ENCODE measurements around the gene TMSB15C. TPM values are rescaled to one million over a fixed set of nuclear protein-coding genes. Genes with fewer than 3 reads are reported as not detected.
"Not testable (repeated sequence)": the region's sequence is repeated elsewhere in the genome, so short reads cannot be mapped to it uniquely, and the experiment has no call there.

The TMSB15C gene
- total RNA-seq, 1 donor from 2014 or later = 30.1 TPM

DNA sequence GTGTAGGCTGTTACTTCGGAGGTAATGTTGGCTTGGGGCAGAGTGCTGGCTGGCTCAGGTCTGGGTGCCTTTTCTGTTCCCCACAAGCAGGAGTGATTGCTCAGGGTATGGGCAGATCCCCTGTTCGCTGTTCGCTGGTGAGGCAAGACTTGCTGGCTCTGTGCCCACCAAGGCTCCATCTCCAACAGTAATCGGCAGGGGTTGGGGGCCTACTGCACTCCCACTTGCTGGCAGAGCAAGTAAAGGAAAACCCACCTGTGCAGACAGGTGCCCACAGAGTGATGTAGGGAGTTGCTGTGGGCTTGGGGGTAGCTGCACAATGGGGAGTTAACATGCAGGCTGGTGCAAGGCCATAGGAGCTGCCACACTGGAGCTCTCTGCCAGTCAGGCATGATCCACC is 8.0 kb upstream of the TMSB15C start:
- TF ChIP-seq, protein P1, sequence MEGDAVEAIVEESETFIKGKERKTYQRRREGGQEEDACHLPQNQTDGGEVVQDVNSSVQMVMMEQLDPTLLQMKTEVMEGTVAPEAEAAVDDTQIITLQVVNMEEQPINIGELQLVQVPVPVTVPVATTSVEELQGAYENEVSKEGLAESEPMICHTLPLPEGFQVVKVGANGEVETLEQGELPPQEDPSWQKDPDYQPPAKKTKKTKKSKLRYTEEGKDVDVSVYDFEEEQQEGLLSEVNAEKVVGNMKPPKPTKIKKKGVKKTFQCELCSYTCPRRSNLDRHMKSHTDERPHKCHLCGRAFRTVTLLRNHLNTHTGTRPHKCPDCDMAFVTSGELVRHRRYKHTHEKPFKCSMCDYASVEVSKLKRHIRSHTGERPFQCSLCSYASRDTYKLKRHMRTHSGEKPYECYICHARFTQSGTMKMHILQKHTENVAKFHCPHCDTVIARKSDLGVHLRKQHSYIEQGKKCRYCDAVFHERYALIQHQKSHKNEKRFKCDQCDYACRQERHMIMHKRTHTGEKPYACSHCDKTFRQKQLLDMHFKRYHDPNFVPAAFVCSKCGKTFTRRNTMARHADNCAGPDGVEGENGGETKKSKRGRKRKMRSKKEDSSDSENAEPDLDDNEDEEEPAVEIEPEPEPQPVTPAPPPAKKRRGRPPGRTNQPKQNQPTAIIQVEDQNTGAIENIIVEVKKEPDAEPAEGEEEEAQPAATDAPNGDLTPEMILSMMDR (IDR thresholded peaks at IDR 0.05; ENCODE audit: partially characterized antibody, unreplicated experiment) = no peak
- H3K4me1 Mint-ChIP-seq (ENCODE audit: low read depth, unreplicated experiment) = no peaks in the 10 kb centered on the region
- H3K4me3 Mint-ChIP-seq (ENCODE audit: unreplicated experiment) = no peak overlapping the region
- H3K36me3 Mint-ChIP-seq (ENCODE audit: unreplicated experiment) = no peaks in the 10 kb centered on the region
- no peaks in the 10 kb centered on the region for H3K27me3 Mint-ChIP-seq (ENCODE audit: unreplicated experiment)
- H3K27ac Mint-ChIP-seq (ENCODE audit: unreplicated experiment) = no peak overlapping the region
- DNase-seq = no peak
- no peaks in the 10 kb centered on the region for H3K9me3 Mint-ChIP-seq (ENCODE audit: unreplicated experiment)

DNA sequence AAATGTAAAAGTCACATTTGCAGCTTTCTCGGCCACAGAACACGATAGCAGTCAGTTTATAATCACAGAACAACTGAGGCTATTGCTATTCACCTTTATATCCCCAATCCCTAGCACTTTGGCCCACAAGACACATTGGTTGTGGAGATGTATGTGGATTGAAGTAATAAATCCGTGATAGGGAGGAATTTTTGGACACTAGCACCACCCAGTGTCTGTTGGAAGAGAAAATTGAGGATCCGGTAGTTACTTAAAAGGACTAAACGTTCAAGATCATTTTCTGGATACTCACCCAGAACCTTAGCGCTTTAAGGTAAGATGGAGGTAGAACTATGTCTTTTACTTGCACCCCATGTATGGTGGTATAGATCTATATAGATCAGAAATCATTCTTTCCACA is 1.8 kb upstream of the TMSB15C start:
- H3K4me3 Mint-ChIP-seq (ENCODE audit: unreplicated experiment); H3K27me3 Mint-ChIP-seq (ENCODE audit: unreplicated experiment); H3K9me3 Mint-ChIP-seq (ENCODE audit: unreplicated experiment): not testable (repeated sequence)

DNA sequence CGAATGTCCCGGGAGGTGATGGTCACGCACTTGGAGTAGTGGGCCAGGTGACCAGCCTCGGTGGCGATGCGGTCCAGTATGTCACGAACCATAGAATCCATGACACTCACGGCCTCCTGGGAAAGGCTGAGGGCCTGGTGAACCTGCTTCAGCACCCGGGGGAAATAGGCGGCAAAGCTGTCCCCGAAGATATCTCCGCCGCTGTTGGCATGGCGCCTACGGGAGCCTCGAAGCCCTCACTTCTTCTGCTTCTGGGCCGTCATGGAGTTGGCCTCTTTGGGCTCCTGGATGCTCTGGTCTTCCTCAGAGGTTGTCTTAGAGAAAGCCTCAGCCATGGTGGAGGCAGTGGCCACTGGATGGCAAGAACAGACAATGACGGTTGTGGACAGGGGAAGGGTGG is 13.4 kb downstream of the TMSB15C start:
- not testable (repeated sequence) for H3K27me3 Mint-ChIP-seq (ENCODE audit: unreplicated experiment); DNase-seq; H3K27ac Mint-ChIP-seq (ENCODE audit: unreplicated experiment); H3K9me3 Mint-ChIP-seq (ENCODE audit: unreplicated experiment); H3K4me3 Mint-ChIP-seq (ENCODE audit: unreplicated experiment); H3K36me3 Mint-ChIP-seq (ENCODE audit: unreplicated experiment); H3K4me1 Mint-ChIP-seq (ENCODE audit: low read depth, unreplicated experiment)

More for the DNA sequence above, 1.8 kb upstream of the TMSB15C start:
- H3K36me3 Mint-ChIP-seq (ENCODE audit: unreplicated experiment); H3K27ac Mint-ChIP-seq (ENCODE audit: unreplicated experiment); H3K4me1 Mint-ChIP-seq (ENCODE audit: low read depth, unreplicated experiment); DNase-seq: not testable (repeated sequence)

DNA sequence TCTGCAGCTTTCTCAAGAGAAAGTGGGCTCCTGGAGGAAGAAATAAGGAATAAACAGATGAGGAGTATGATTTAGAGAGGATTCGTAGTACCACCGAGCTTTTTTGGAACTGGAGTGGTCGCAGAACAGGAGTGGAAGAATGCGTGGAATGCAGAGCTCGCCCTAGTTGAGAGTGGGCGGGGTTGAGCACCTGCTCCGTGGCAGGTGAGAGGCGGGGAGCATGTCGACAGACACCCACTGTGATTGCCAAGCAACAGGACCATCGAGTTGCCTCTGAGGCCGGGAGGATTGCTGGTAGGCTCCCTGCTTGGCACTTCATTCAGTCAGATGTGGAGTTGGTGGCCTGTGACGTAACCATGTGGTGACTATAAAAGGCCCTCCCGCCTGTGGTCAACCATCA is 21.1 kb downstream of the TMSB15C start:
- DNase-seq; H3K4me3 Mint-ChIP-seq (ENCODE audit: unreplicated experiment); H3K27me3 Mint-ChIP-seq (ENCODE audit: unreplicated experiment); H3K36me3 Mint-ChIP-seq (ENCODE audit: unreplicated experiment); H3K4me1 Mint-ChIP-seq (ENCODE audit: low read depth, unreplicated experiment); H3K27ac Mint-ChIP-seq (ENCODE audit: unreplicated experiment); H3K9me3 Mint-ChIP-seq (ENCODE audit: unreplicated experiment): not testable (repeated sequence)

DNA sequence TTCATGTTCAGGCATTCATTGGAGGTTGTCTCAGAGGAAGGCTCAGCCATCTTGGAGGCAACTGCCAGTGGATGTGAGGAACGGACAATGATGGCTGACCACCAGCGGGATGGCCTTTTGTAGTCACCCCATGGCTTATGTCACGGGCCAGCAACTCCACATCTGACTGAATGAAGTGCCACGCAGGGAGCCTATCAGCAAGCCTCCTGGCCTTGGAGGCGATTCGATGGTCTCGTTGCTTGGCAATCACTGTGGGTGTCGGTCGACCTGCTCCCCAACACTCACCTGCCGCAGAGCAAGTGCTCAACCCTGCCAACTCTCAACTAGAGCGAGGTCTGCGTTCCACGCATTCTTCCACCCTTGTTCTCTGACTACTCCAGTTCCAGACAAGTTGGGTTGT is 28.9 kb downstream of the TMSB15C start:
- TF ChIP-seq, protein P1 (IDR thresholded peaks at IDR 0.05; ENCODE audit: partially characterized antibody, unreplicated experiment) = no peak
- no peaks in the 10 kb centered on the region for H3K4me1 Mint-ChIP-seq (ENCODE audit: low read depth, unreplicated experiment)
- H3K27me3 Mint-ChIP-seq (ENCODE audit: unreplicated experiment) = no peaks in the 10 kb centered on the region
- no peak for DNase-seq
- H3K36me3 Mint-ChIP-seq (ENCODE audit: unreplicated experiment) = no peaks in the 10 kb centered on the region
- H3K9me3 Mint-ChIP-seq (ENCODE audit: unreplicated experiment) = no peaks in the 10 kb centered on the region
- no peak overlapping the region for H3K27ac Mint-ChIP-seq (ENCODE audit: unreplicated experiment)
- H3K4me3 Mint-ChIP-seq (ENCODE audit: unreplicated experiment) = no peak overlapping the region

DNA sequence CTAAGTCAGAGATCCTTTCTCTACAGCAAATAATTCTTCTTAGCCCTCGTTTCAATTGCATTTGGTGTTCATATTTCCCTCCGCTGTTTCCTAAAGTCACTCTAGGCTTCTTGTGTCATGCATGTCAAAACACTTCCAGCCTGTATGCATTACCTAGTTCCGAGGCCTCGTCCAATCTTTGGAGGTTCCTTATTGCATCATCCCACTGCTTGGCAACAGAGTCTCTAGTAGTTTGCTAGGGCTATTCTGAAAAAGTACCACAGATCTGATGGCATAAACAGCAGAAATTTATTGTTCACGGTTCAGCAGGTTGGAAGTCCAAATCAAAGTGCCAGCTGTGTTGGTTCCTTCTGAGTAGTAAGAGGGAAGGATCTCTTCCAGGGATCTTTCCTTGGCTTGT is 30.4 kb downstream of the TMSB15C start:
- Mint-ChIP-seq H3K36me3 (ENCODE audit: unreplicated experiment) (no peaks in the 10 kb centered on the region), H3K27me3 (ENCODE audit: unreplicated experiment) (no peaks in the 10 kb centered on the region), H3K4me3 (ENCODE audit: unreplicated experiment) (no peak overlapping the region), H3K9me3 (ENCODE audit: unreplicated experiment) (no peaks in the 10 kb centered on the region), H3K27ac (ENCODE audit: unreplicated experiment) (no peak overlapping the region), H3K4me1 (ENCODE audit: low read depth, unreplicated experiment) (no peaks in the 10 kb centered on the region)
- TF ChIP-seq, protein P1 (IDR thresholded peaks at IDR 0.05; ENCODE audit: partially characterized antibody, unreplicated experiment) = no peak
- DNase-seq = no peak

DNA sequence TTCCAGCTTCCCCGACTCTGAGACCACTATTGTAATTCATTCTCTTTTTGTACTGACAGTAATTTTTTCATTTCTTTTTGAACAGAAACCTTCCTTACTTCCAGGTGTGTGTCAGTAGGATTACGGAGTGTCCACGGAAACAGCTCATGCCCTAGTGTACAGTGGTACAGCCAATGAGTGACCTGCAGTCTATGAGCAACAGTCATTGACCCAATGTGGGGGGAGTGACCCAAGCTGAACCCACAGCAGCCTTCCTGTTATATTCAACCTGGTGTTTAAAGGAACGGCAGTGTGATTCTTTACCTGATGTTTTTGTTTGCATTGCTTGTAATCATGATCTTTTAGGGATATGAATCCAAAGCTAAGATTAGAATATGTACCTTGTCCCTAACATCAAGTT is 35.0 kb downstream of the TMSB15C start:
- Mint-ChIP-seq H3K27me3 (ENCODE audit: unreplicated experiment) (no peaks in the 10 kb centered on the region), H3K4me1 (ENCODE audit: low read depth, unreplicated experiment) (no peaks in the 10 kb centered on the region), H3K27ac (ENCODE audit: unreplicated experiment) (no peak overlapping the region), H3K4me3 (ENCODE audit: unreplicated experiment) (no peak overlapping the region), H3K9me3 (ENCODE audit: unreplicated experiment) (peaks cover 2% of the 10 kb centered on the region), H3K36me3 (ENCODE audit: unreplicated experiment) (no peaks in the 10 kb centered on the region)
- no peak for DNase-seq
- TF ChIP-seq, protein P1 (IDR thresholded peaks at IDR 0.05; ENCODE audit: partially characterized antibody, unreplicated experiment) = no peak
